HTERT RPE-1 (cell line): ENCODE results near the gene LCE3E.

Experiments
- in situ Hi-C: fragments of 300-500 bp; cut with MboI; formaldehyde crosslinking; loops from 4 replicates; pipeline ENCODE4 v1.14.3; 2020; ENCODE audit warnings: low sequenced_read_pairs

LCE3E gene

GRCh38 chr1:152517237-152517811, 49.3 kb downstream of the LCE3E start:
- in situ Hi-C loops: no loop called here

GRCh38 chr1:152516082-152516481, 50.5 kb downstream of the LCE3E start:
- in situ Hi-C loops: no loop called here
